ENCODE data around the gene MARK3. TPM values are rescaled to one million over a fixed set of nuclear protein-coding genes. Genes with fewer than 3 reads are reported as not detected.

MARK3 gene
- total RNA-seq, 1 donor = 79.5 TPM

GRCh38 chr14:103528587-103529382, 143.6 kb downstream of the MARK3 start, which contains the start of gene TRMT61A:
Gene TRMT61A, plus strand, starts transcription at chr14:103529196. Its CDS starts 783 bp downstream, at chr14:103529979.
- DNase-seq (ENCODE audit: low read depth) = peak; percentile 94
- H3K4me3 ChIP-seq (ENCODE audit: low read depth, low read length) = peak within 1 kb of the TSS; percentile 96
- no peak for TF ChIP-seq CTCF (IDR thresholded peaks at IDR 0.05; ENCODE audit: insufficient read depth, low read length)

- no peak for TF ChIP-seq CTCF (IDR thresholded peaks at IDR 0.05; ENCODE audit: insufficient read depth, low read length)
- DNase-seq (ENCODE audit: low read depth) = no peak
- peak overlapping the region; percentile 96 for H3K4me3 ChIP-seq (ENCODE audit: low read depth, low read length)
Observed at GRCh38 chr14:103529383-103530365, 144.5 kb downstream of the MARK3 start.

- no peak for TF ChIP-seq CTCF (IDR thresholded peaks at IDR 0.05; ENCODE audit: insufficient read depth, low read length)
- no peak for DNase-seq (ENCODE audit: low read depth)
- peak overlapping the region; percentile 96 for H3K4me3 ChIP-seq (ENCODE audit: low read depth, low read length)
Observed at GRCh38 chr14:103530390-103530789, 145.2 kb downstream of the MARK3 start.

DNA sequence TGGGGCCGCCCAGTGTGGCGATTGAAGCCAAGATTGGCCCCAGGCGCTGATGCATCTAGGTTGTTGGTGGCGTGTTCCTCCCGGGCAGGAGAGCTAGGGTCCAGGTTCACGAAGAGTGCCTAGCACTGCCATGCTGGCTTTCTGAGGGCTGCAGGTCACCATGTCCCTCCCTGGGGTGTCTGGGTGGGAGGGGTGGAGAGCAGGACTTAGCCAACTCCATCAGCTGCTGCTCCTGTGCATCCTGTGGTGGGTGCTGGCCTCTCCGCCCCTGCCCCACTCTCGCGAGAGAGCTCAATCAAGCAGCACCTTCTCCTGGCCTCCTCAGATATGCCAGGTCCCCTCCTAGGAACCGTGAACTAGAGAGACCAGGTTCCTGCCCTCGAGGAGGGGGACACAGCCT, 145.6 kb downstream of the MARK3 start:
- no peak overlapping the region for H3K4me3 ChIP-seq (ENCODE audit: low read depth, low read length)
- DNase-seq (ENCODE audit: low read depth) = no peak
- TF ChIP-seq CTCF (IDR thresholded peaks at IDR 0.05; ENCODE audit: insufficient read depth, low read length) = no peak

GRCh38 chr14:103531421-103532215, 146.4 kb downstream of the MARK3 start:
- no peak overlapping the region for H3K4me3 ChIP-seq (ENCODE audit: low read depth, low read length)
- TF ChIP-seq CTCF (IDR thresholded peaks at IDR 0.05; ENCODE audit: insufficient read depth, low read length) = no peak
- DNase-seq (ENCODE audit: low read depth) = no peak
